Panc1 (cell line): ENCODE data around the gene POFUT1. TPM values are rescaled to one million over a fixed set of nuclear protein-coding genes. Genes with fewer than 3 reads are reported as not detected.

ENCODE experiments used
- ATAC-seq: fragments of 200-7000 bp; cut with Tn5 transposase; 2 replicates; pipeline ENCODE4 v1.9.1; 2020; ENCODE audit warnings: mild to moderate bottlenecking, moderate library complexity
- BruUV-seq: library from RNA; stranded (reverse); fragments of 400-500 nt; replicated peaks from 2 replicates; lab custom pipeline; 2021; lab: Mats Ljungman, UMichigan
- CTCF ChIA-PET: fragments of 300-600 bp; sonication (Branson Sonifier 250); formaldehyde crosslinking; loops from one replicate; lab custom pipeline; 2022; ENCODE audit warnings: antibody characterized with exemption; lab: Charles Lee
- POLR2A ChIA-PET: fragments of 300-600 bp; sonication (Branson Sonifier 250); formaldehyde crosslinking; loops from one replicate; lab custom pipeline; 2022; ENCODE audit warnings: antibody characterized with exemption; lab: Charles Lee
- DNase-seq: peaks from one replicate; pipeline ENCODE4 v3.0.0-alpha.2; 2010; ENCODE audit warnings: low read depth, low spot score
- H3K27ac ChIP-seq: 2 replicates; pipeline ENCODE4 v1.5.1; 2011; ENCODE audit warnings: mild to moderate bottlenecking, low read length, inconsistent platforms
- H3K27me3 ChIP-seq: fragments of 200-500 bp; sonication (Bioruptor generic); 2 replicates; pipeline ENCODE4 v1.6.0; 2014; ENCODE audit warnings: low read length, inconsistent platforms; ENCODE audit not compliant: control insufficient read depth, insufficient read depth
- H3K36me3 ChIP-seq: fragments of 200-500 bp; sonication (Bioruptor generic); 2 replicates; pipeline ENCODE4 v1.5.1; 2014; ENCODE audit warnings: inconsistent platforms, mild to moderate bottlenecking, low read length, moderate library complexity; ENCODE audit not compliant: control insufficient read depth, insufficient read depth
- H3K4me1 ChIP-seq: 2 replicates; pipeline ENCODE4 v1.5.1; 2011; ENCODE audit warnings: inconsistent platforms, mild to moderate bottlenecking, low read length, moderate library complexity; ENCODE audit not compliant: control insufficient read depth, insufficient read depth
- H3K4me3 ChIP-seq, 2 experiments: 2 replicates each; pipeline ENCODE4 v1.5.1; 2011 to 2012; ENCODE audit warnings: low read depth in 2 of 2, low read length in 2 of 2, mild to moderate bottlenecking in 2 of 2, inconsistent platforms in 1 of 2, moderate library complexity in 1 of 2
- H3K9me3 ChIP-seq: fragments of 200-500 bp; sonication (Bioruptor generic); 2 replicates; pipeline ENCODE4 v1.5.1; 2014; ENCODE audit warnings: low read depth, mild to moderate bottlenecking, inconsistent platforms, low read length, moderate library complexity; ENCODE audit not compliant: control insufficient read depth, insufficient read depth
- POLR2AphosphoS5 ChIP-seq: IDR thresholded peaks from 2 replicates; pipeline ENCODE4 v1.6.1; 2012; ENCODE audit warnings: mild to moderate bottlenecking, low read depth, low read length, moderate library complexity
- SIN3A ChIP-seq: IDR thresholded peaks from 2 replicates; pipeline ENCODE4 v1.6.1; 2012; ENCODE audit warnings: low read depth, mild to moderate bottlenecking, low read length, moderate library complexity, borderline replicate concordance; ENCODE audit not compliant: insufficient read depth
- TCF7L2 ChIP-seq: IDR thresholded peaks from 2 replicates; pipeline ENCODE4 v1.6.1; 2011; ENCODE audit warnings: mild to moderate bottlenecking, low read depth, low read length, inconsistent platforms
- in situ Hi-C: cut with HindIII; loops from 2 replicates; pipeline ENCODE4 v1.10.0; 2016; ENCODE audit warnings: low sequenced_read_pairs, low pct_unique_long_range_greater_than_20kb
- intact Hi-C: fragments of 100-400 bp; cut with micrococcal nuclease; formaldehyde crosslinking; loops from one replicate; pipeline ENCODE4 v1.10.0; 2022; ENCODE audit not compliant: unreplicated experiment
- total RNA-seq: library from RNA; stranded (reverse); gene quantifications from one replicate; pipeline ENCODE4 v1.2.1, GENCODE V29; 2021; ENCODE audit not compliant: unreplicated experiment
- TF ChIP-seq, protein P1 (sequence below): fragments of 450-650 bp; IDR thresholded peaks from 2 replicates; pipeline ENCODE4 v1.5.1; 2017; ENCODE audit warnings: mild to moderate bottlenecking
- TF ChIP-seq, protein P2 (sequence below), 2 experiments: IDR thresholded peaks; 2 replicates each; pipeline ENCODE4 v1.6.1; 2011 to 2012; ENCODE audit warnings: low read depth in 2 of 2, control low read depth in 1 of 2, low read length in 1 of 2, mild to moderate bottlenecking in 1 of 2, moderate library complexity in 1 of 2; ENCODE audit not compliant: insufficient read depth in 1 of 2

Gene POFUT1
- total RNA-seq, 1 experiment from 2014 or later = 138 TPM

DNA sequence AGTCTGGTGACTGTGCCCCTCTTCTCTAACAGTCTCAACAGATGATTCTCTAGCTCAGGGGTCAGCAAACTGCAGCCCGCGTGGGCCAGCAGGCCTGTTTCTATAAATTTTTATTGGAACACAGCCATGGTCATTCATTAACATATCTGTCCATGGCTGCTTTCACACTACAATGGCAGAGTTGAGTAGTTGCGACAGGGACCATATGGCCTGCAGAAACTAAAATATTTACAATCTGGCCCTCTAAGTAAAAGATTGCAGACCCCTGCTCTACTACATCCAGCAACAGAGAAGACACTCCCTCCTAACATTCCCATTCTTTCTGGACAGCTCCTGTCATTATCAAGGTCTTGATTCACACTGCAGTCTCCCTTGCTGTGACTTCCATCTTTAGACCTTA is 45.3 kb upstream of the POFUT1 start:
- Histone ChIP-seq H3K4me3 (no peak overlapping the region), H3K27me3 (no peaks in the 10 kb centered on the region), H3K36me3 (peaks cover 45% of the 10 kb centered on the region), H3K27ac (no peak overlapping the region), H3K4me1 (no peaks in the 10 kb centered on the region), H3K9me3 (no peaks in the 10 kb centered on the region)
- ATAC-seq = no peak
- in situ Hi-C loops = no loop called here
- ChIA-PET POLR2A (no interaction called here), CTCF (no interaction called here)
- intact Hi-C loops = no loop called here
- no TSS peak for BruUV-seq
- no peak for DNase-seq
- TF ChIP-seq SIN3A = no peak
- no peak for TF ChIP-seq POLR2AphosphoS5
- no peak for TF ChIP-seq TCF7L2
- TF ChIP-seq, protein P1, sequence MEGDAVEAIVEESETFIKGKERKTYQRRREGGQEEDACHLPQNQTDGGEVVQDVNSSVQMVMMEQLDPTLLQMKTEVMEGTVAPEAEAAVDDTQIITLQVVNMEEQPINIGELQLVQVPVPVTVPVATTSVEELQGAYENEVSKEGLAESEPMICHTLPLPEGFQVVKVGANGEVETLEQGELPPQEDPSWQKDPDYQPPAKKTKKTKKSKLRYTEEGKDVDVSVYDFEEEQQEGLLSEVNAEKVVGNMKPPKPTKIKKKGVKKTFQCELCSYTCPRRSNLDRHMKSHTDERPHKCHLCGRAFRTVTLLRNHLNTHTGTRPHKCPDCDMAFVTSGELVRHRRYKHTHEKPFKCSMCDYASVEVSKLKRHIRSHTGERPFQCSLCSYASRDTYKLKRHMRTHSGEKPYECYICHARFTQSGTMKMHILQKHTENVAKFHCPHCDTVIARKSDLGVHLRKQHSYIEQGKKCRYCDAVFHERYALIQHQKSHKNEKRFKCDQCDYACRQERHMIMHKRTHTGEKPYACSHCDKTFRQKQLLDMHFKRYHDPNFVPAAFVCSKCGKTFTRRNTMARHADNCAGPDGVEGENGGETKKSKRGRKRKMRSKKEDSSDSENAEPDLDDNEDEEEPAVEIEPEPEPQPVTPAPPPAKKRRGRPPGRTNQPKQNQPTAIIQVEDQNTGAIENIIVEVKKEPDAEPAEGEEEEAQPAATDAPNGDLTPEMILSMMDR = no peak
- TF ChIP-seq, protein P2, sequence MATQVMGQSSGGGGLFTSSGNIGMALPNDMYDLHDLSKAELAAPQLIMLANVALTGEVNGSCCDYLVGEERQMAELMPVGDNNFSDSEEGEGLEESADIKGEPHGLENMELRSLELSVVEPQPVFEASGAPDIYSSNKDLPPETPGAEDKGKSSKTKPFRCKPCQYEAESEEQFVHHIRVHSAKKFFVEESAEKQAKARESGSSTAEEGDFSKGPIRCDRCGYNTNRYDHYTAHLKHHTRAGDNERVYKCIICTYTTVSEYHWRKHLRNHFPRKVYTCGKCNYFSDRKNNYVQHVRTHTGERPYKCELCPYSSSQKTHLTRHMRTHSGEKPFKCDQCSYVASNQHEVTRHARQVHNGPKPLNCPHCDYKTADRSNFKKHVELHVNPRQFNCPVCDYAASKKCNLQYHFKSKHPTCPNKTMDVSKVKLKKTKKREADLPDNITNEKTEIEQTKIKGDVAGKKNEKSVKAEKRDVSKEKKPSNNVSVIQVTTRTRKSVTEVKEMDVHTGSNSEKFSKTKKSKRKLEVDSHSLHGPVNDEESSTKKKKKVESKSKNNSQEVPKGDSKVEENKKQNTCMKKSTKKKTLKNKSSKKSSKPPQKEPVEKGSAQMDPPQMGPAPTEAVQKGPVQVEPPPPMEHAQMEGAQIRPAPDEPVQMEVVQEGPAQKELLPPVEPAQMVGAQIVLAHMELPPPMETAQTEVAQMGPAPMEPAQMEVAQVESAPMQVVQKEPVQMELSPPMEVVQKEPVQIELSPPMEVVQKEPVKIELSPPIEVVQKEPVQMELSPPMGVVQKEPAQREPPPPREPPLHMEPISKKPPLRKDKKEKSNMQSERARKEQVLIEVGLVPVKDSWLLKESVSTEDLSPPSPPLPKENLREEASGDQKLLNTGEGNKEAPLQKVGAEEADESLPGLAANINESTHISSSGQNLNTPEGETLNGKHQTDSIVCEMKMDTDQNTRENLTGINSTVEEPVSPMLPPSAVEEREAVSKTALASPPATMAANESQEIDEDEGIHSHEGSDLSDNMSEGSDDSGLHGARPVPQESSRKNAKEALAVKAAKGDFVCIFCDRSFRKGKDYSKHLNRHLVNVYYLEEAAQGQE (IDR thresholded peaks at IDR 0.05; ENCODE audit: insufficient read depth in 1 of 2, low read depth in 2 of 2, low read length in 1 of 2) = no peak

DNA sequence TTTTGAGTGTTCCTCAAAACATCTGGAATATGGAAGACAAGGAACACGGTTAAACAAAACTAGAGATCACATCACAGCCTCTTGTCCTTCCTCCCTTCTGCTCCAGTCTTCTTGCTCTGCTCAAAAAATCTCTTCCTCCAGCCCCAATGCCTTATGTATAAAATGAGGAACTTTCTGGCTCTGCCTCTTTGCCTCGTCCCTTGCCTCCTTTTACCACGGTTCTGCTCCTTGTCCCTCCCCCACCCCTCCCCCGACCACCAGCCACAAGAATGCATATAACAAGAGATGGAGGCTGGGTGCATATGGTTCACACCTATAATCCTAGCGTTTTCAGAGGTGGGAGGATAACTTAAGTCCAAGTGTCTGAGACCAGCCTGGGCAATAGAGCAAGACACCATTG is 43.7 kb upstream of the POFUT1 start:
- ChIA-PET POLR2A (no interaction called here), CTCF (no interaction called here)
- Histone ChIP-seq H3K27me3 (no peaks in the 10 kb centered on the region), H3K4me3 (no peak overlapping the region), H3K27ac (no peak overlapping the region), H3K9me3 (no peaks in the 10 kb centered on the region), H3K36me3 (peaks cover 36% of the 10 kb centered on the region), H3K4me1 (no peaks in the 10 kb centered on the region)
- no peak for ATAC-seq
- intact Hi-C loops (no loop called here), in situ Hi-C loops (no loop called here)
- no TSS peak for BruUV-seq
- TF ChIP-seq TCF7L2 (no peak), POLR2AphosphoS5 (no peak), SIN3A (no peak)
- TF ChIP-seq, protein P1 = no peak
- TF ChIP-seq, protein P2 (IDR thresholded peaks at IDR 0.05; ENCODE audit: insufficient read depth in 1 of 2, low read depth in 2 of 2, low read length in 1 of 2) = no peak
- DNase-seq = no peak
